ENCODE data around the gene TMEM163.

Gene TMEM163

GRCh38 chr2:134452042-134452733 is 266.6 kb downstream of the TMEM163 start:
- no peak for DNase-seq

GRCh38 chr2:134451347-134451630 is 267.5 kb downstream of the TMEM163 start:
- no peak for DNase-seq

- no peak for DNase-seq
Observed at GRCh38 chr2:134449751-134450513, 268.9 kb downstream of the TMEM163 start.

- DNase-seq, result no peak
Observed at GRCh38 chr2:134449157-134449556, 269.6 kb downstream of the TMEM163 start.

GRCh38 chr2:134448650-134449049 is 270.1 kb downstream of the TMEM163 start:
- DNase-seq, result no peak

- no peak for DNase-seq
Observed at GRCh38 chr2:134447669-134448068, 271.1 kb downstream of the TMEM163 start.

- no peak for DNase-seq
Observed at GRCh38 chr2:134446383-134447017, 272.3 kb downstream of the TMEM163 start.

- no peak for DNase-seq
Observed at GRCh38 chr2:134445985-134446382, 272.8 kb downstream of the TMEM163 start.

- DNase-seq, result no peak
Observed at GRCh38 chr2:134445116-134445515, 273.7 kb downstream of the TMEM163 start.

- DNase-seq, result no peak
Observed at GRCh38 chr2:134443814-134444480, 274.9 kb downstream of the TMEM163 start.

- DNase-seq, result no peak
Observed at GRCh38 chr2:134441153-134441863, 277.5 kb downstream of the TMEM163 start.

GRCh38 chr2:134440336-134440909 is 278.4 kb downstream of the TMEM163 start:
- DNase-seq, result no peak

GRCh38 chr2:134438371-134438770 is 280.4 kb downstream of the TMEM163 start:
- no peak for DNase-seq

GRCh38 chr2:134436706-134437105 is 282.1 kb downstream of the TMEM163 start:
- DNase-seq, result no peak

GRCh38 chr2:134435936-134436335 is 282.9 kb downstream of the TMEM163 start:
- DNase-seq, result no peak

- DNase-seq, result no peak
Observed at GRCh38 chr2:134435505-134435904, 283.3 kb downstream of the TMEM163 start.

- DNase-seq, result no peak
Observed at GRCh38 chr2:134433979-134434378, 284.8 kb downstream of the TMEM163 start.

GRCh38 chr2:134433469-134433868 is 285.3 kb downstream of the TMEM163 start:
- DNase-seq, result no peak

- no peak for DNase-seq
Observed at GRCh38 chr2:134432435-134432883, 286.3 kb downstream of the TMEM163 start.

- DNase-seq, result no peak
Observed at GRCh38 chr2:134431838-134432434, 286.9 kb downstream of the TMEM163 start.

- DNase-seq, result no peak
Observed at GRCh38 chr2:134429886-134430285, 288.9 kb downstream of the TMEM163 start.

GRCh38 chr2:134426721-134427120 is 292.1 kb downstream of the TMEM163 start:
- peak; percentile 43 for DNase-seq

All from midbrain (tissue), 1 donor.